HL-60 (cell line): ENCODE measurements around the gene ATP11A.

Experiments used
- DNase-seq, 2 experiments: peaks; one replicate each; pipeline ENCODE4 v3.0.0-alpha.2; 2010 to 2020; ENCODE audit warnings: low read depth in 1 of 2, low spot score in 1 of 2
- H3K27ac ChIP-seq: fragments of 250-450 bp; sonication (Bioruptor Pico); replicated peaks from 2 replicates; pipeline ENCODE4 v1.5.1; 2020; ENCODE audit warnings: mild to moderate bottlenecking, moderate library complexity
- H3K27me3 ChIP-seq: fragments of 250-450 bp; sonication (Bioruptor Pico); 2 replicates; pipeline ENCODE4 v1.5.1; 2021; ENCODE audit warnings: mild to moderate bottlenecking, moderate library complexity; ENCODE audit not compliant: insufficient read depth, poor library complexity, severe bottlenecking
- H3K4me3 ChIP-seq: replicated peaks from 2 replicates; pipeline ENCODE4 v1.5.1; 2011; ENCODE audit warnings: mild to moderate bottlenecking, control low read depth, low read length; ENCODE audit not compliant: insufficient read depth
- CTCF ChIP-seq: IDR thresholded peaks from one replicate; pipeline ENCODE4 v1.5.1; 2011; ENCODE audit warnings: low read length, control low read depth, inconsistent platforms; ENCODE audit not compliant: insufficient read depth
- GABPA ChIP-seq: IDR thresholded peaks from 2 replicates; pipeline ENCODE4 v1.6.1; 2012; ENCODE audit warnings: low read depth
- POLR2AphosphoS5 ChIP-seq: IDR thresholded peaks from 2 replicates; pipeline ENCODE4 v1.6.1; 2012; ENCODE audit warnings: low read depth
- REST ChIP-seq: IDR thresholded peaks from 2 replicates; pipeline ENCODE4 v1.6.1; 2012; ENCODE audit warnings: low read depth; ENCODE audit not compliant: insufficient replicate concordance
- SPI1 ChIP-seq: IDR thresholded peaks from 2 replicates; pipeline ENCODE4 v1.6.1; 2012; ENCODE audit warnings: low read depth, mild to moderate bottlenecking, borderline replicate concordance

Gene ATP11A

GRCh38 chr13:112911883-112912282, 222.0 kb downstream of the ATP11A start:
- TF ChIP-seq CTCF = no peak
- TF ChIP-seq GABPA = no peak
- no peak for TF ChIP-seq SPI1
- no peak for TF ChIP-seq REST
- no peak for TF ChIP-seq POLR2AphosphoS5

GRCh38 chr13:112912726-112913440, 223.0 kb downstream of the ATP11A start:
- peaks cover 28% of the 10 kb centered on the region for H3K27me3 ChIP-seq
- no peak overlapping the region for H3K4me3 ChIP-seq
- DNase-seq = no peak
- no peak overlapping the region for H3K27ac ChIP-seq
- no peak for TF ChIP-seq CTCF
- no peak for TF ChIP-seq GABPA
- TF ChIP-seq REST = no peak
- no peak for TF ChIP-seq SPI1
- no peak for TF ChIP-seq POLR2AphosphoS5

More at GRCh38 chr13:112911883-112912282, 222.0 kb downstream of the ATP11A start:
- no peak for DNase-seq
- Histone ChIP-seq H3K27ac (no peak overlapping the region), H3K27me3 (peaks cover 28% of the 10 kb centered on the region), H3K4me3 (no peak overlapping the region)

- Histone ChIP-seq H3K27ac (no peak overlapping the region), H3K4me3 (no peak overlapping the region), H3K27me3 (peaks cover 5% of the 10 kb centered on the region)
- TF ChIP-seq SPI1 = no peak
- TF ChIP-seq REST = no peak
- TF ChIP-seq CTCF = no peak
- no peak for TF ChIP-seq POLR2AphosphoS5
- no peak for TF ChIP-seq GABPA
- DNase-seq = no peak
Observed at GRCh38 chr13:112916296-112916695, 226.5 kb downstream of the ATP11A start.
